ENCODE measurements around the gene TIGD1. TPM values are rescaled to one million over a fixed set of nuclear protein-coding genes. Genes with fewer than 3 reads are reported as not detected.

The TIGD1 gene
- total and polyA plus RNA-seq, 12 donors: 1.4 to 6.9 (median 2.0) TPM

DNA sequence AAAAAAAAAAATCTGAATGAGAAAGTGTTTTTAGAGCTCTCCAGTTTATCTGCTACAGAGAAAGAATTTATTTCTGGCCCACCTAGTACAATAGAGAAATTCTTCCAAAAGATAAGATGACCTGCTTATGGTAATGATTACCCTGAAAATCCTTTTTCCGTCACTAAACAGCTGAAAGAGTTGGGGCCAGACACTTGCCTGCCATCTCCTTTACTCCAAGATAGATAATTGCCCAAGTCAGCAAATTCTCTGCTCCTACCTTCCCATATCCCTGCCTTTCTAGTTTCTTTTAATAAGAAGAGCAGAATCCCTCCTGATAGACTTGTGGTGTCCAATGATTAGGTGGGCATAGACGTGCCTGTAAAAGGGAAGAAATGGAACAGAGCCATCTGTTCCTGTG lies 28.3 kb upstream of the TIGD1 start:
- intact Hi-C loops (cut with DNase I): no loop called here
- peaks cover 0 to under 1% (median 0%) of the 10 kb centered on the region in 11 donors for H3K9me3 ChIP-seq
- peaks cover 0 to 14% (median 0%) of the 10 kb centered on the region in 9 donors for H3K4me1 ChIP-seq
- H3K4me3 ChIP-seq: no peak overlapping the region
- DNase-seq (no peak), ATAC-seq (no peak)
- no peaks in the 10 kb centered on the region for H3K27me3 ChIP-seq
- H3K36me3 ChIP-seq: peaks cover 0 to 85% (median 32%) of the 10 kb centered on the region in 9 donors
- no peak overlapping the region for H3K27ac ChIP-seq
- TF ChIP-seq, protein P1, sequence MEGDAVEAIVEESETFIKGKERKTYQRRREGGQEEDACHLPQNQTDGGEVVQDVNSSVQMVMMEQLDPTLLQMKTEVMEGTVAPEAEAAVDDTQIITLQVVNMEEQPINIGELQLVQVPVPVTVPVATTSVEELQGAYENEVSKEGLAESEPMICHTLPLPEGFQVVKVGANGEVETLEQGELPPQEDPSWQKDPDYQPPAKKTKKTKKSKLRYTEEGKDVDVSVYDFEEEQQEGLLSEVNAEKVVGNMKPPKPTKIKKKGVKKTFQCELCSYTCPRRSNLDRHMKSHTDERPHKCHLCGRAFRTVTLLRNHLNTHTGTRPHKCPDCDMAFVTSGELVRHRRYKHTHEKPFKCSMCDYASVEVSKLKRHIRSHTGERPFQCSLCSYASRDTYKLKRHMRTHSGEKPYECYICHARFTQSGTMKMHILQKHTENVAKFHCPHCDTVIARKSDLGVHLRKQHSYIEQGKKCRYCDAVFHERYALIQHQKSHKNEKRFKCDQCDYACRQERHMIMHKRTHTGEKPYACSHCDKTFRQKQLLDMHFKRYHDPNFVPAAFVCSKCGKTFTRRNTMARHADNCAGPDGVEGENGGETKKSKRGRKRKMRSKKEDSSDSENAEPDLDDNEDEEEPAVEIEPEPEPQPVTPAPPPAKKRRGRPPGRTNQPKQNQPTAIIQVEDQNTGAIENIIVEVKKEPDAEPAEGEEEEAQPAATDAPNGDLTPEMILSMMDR (IDR thresholded peaks at IDR 0.05): no peak
- WGBS, 2 donors: 91 to 94% methylated on average over 2 of the region's 2 CpGs

DNA sequence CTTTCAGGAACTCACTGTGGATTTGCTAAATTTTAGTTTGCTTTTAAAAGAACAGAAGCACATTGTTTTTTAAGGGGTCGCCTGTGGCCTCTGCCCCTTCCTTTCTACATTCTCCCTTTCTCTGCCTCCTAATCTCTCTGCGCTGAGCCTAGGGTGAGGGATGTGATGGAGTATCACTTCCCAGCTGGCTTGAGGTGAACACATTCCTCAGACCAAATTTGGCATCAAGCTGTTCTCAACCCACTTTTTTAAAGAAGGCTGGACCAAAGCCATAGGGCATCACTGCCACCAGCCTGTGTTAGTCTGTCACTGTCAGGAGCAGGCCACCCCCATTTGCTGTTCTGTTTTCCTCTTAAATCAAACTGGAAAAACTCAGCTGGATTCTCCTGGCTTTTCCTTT lies 27.5 kb upstream of the TIGD1 start:
- TF ChIP-seq, protein P1 (IDR thresholded peaks at IDR 0.05): no peak
- intact Hi-C loops (cut with DNase I): no loop called here
- H3K9me3 ChIP-seq: no peaks in the 10 kb centered on the region
- ATAC-seq: no peak
- peaks cover 0 to 14% (median 0%) of the 10 kb centered on the region in 9 donors for H3K4me1 ChIP-seq
- DNase-seq: no peak
- no peaks in the 10 kb centered on the region for H3K27me3 ChIP-seq
- H3K36me3 ChIP-seq: peaks cover 0 to 85% (median 38%) of the 10 kb centered on the region in 9 donors
- H3K4me3 ChIP-seq: no peak overlapping the region
- 87 to 88% methylated on average over 2 of the region's 2 CpGs for WGBS, 2 donors
- H3K27ac ChIP-seq: no peak overlapping the region

DNA sequence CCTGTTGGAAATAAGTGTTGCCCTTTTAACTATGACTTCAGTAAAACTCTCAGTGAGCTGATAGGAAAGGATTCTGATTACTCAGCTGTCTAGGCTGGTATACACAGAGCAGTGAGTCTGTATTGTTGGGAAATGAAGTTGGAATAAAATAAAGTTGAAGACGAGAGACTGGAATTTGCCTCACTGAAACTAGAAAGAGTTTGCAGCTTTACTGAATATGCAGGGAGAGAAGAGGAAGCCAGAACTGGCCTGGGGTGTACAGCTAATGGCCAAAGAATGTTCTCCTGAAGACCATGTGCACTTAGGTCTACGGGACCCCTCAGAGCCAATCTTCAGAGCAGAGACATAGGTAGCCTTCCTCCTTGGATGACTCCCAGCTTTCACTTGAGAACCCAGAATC lies 26.6 kb upstream of the TIGD1 start:
- Histone ChIP-seq H3K4me1 (peaks cover 0 to 14% (median 0%) of the 10 kb centered on the region in 9 donors), H3K4me3 (no peak overlapping the region), H3K27me3 (no peaks in the 10 kb centered on the region), H3K36me3 (peaks cover 0 to 85% (median 44%) of the 10 kb centered on the region in 9 donors), H3K9me3 (no peaks in the 10 kb centered on the region), H3K27ac (peak overlapping the region in 1 of 10 donors; percentile 8)
- DNase-seq (no peak), ATAC-seq (peak in 1 of 8 donors; percentile 21)
- WGBS, 2 donors: 87 to 94% methylated on average over 2 of the region's 2 CpGs
- TF ChIP-seq, protein P1 (IDR thresholded peaks at IDR 0.05): no peak
- intact Hi-C loops (cut with DNase I): no loop called here

DNA sequence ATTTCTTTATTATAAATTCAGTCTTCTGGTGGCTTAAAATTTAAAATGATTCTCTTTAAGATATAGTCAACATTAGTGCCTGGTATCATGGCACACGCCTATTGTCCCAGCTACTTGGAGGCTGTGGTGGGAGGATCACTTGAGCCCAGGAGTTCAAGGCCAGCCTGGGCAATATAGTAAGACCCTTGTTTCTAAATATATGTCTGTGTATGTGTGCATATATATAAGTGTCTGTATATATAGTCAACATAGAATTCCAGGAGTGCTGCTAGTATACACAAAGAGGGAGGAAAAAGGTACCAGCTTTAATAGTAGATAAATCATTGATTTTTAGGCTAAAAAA lies 25.0 kb upstream of the TIGD1 start:
- Histone ChIP-seq H3K27me3 (no peaks in the 10 kb centered on the region), H3K4me3 (no peak overlapping the region), H3K36me3 (peaks cover 0 to 85% (median 44%) of the 10 kb centered on the region in 9 donors), H3K27ac (no peak overlapping the region), H3K4me1 (peaks cover 0 to 14% (median 0%) of the 10 kb centered on the region in 9 donors), H3K9me3 (no peaks in the 10 kb centered on the region)
- 98 to 100% methylated on average over 1 of the region's 1 CpG for WGBS, 2 donors
- TF ChIP-seq, protein P1 (IDR thresholded peaks at IDR 0.05): no peak
- intact Hi-C loops (cut with DNase I): no loop called here
- DNase-seq (no peak), ATAC-seq (no peak)
